Measurements from ENCODE around the gene RBM22. TPM values are rescaled to one million over a fixed set of nuclear protein-coding genes. Genes with fewer than 3 reads are reported as not detected.
A peak's percentile ranks its signal among the peaks of the same experiment; 100 is the strongest.

Gene RBM22
- total RNA-seq, 1 donor from 2014 or later = 43.6 TPM

DNA sequence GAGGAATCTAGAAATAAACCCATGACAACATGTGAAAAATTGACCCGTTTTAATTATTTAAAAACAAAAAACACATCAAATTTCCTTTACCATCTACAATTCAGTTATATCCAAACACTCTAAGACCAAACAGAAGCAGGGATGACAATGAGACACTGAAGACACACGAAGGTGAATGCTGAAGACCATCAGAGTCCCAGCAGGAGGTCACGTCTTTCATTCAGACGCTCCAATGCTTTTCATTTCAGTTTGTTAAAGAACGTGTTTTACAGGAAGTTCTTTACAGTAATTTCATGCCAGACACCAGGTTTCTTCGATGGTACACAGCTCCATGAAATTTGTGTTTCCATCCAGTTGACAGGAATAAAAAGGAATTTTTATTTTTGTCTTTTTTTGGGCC is 10.1 kb downstream of the RBM22 start:
- no peaks in the 10 kb centered on the region for H3K4me1 Mint-ChIP-seq (ENCODE audit: unreplicated experiment)
- H3K9me3 Mint-ChIP-seq (ENCODE audit: unreplicated experiment) = no peaks in the 10 kb centered on the region
- TF ChIP-seq, protein P1, sequence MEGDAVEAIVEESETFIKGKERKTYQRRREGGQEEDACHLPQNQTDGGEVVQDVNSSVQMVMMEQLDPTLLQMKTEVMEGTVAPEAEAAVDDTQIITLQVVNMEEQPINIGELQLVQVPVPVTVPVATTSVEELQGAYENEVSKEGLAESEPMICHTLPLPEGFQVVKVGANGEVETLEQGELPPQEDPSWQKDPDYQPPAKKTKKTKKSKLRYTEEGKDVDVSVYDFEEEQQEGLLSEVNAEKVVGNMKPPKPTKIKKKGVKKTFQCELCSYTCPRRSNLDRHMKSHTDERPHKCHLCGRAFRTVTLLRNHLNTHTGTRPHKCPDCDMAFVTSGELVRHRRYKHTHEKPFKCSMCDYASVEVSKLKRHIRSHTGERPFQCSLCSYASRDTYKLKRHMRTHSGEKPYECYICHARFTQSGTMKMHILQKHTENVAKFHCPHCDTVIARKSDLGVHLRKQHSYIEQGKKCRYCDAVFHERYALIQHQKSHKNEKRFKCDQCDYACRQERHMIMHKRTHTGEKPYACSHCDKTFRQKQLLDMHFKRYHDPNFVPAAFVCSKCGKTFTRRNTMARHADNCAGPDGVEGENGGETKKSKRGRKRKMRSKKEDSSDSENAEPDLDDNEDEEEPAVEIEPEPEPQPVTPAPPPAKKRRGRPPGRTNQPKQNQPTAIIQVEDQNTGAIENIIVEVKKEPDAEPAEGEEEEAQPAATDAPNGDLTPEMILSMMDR (IDR thresholded peaks at IDR 0.05) = no peak
- no peaks in the 10 kb centered on the region for H3K27me3 Mint-ChIP-seq (ENCODE audit: unreplicated experiment)
- no peak overlapping the region for H3K27ac Mint-ChIP-seq (ENCODE audit: unreplicated experiment)
- DNase-seq (ENCODE audit: extremely low spot score, unreplicated experiment) = no peak
- peaks cover 59% of the 10 kb centered on the region for H3K36me3 Mint-ChIP-seq (ENCODE audit: unreplicated experiment)
- H3K4me3 Mint-ChIP-seq (ENCODE audit: unreplicated experiment) = no peak overlapping the region

DNA sequence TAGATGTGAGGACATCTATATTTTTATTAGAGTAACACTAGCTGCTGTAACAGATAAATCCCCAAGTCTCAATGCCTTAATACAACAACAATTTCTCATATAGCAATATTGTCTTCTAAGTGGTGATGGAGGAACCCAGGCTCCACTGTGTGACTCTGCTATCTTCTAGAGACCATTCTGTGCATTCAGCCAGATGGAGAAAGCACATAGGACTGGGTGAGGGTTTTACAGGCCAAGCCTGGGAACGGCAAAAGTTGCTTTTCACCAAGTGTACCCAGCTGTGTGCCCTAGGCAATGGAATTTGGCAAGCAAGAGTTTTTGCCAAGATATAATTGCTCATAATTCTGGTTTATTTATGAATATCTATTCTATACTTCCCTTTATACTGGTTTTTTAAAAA is 11.7 kb downstream of the RBM22 start:
- no peak overlapping the region for H3K4me3 Mint-ChIP-seq (ENCODE audit: unreplicated experiment)

DNA sequence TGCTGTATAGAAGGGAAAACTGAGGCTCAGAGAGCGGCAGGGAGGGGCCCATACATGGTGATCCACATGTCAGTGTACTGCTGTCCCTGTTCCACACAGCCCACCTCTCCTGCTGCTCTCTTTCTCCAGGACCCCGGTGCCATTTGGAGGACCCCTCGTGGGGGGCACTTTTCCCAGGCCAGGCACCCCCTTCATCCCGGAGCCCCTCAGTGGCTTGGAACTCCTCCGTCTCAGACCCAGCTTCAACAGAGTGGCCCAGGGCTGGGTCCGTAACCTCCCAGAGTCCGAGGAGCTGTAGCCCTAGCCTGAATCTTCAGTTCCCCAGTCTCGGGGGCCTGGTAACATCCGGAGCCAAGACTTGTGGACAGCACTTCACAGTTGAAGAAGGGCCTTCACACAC is 24.3 kb downstream of the RBM22 start:
- H3K27ac Mint-ChIP-seq (ENCODE audit: unreplicated experiment) = no peak overlapping the region

More for the DNA sequence above, 11.7 kb downstream of the RBM22 start:
- Mint-ChIP-seq H3K4me1 (ENCODE audit: unreplicated experiment) (no peaks in the 10 kb centered on the region), H3K27me3 (ENCODE audit: unreplicated experiment) (no peaks in the 10 kb centered on the region), H3K27ac (ENCODE audit: unreplicated experiment) (no peak overlapping the region), H3K9me3 (ENCODE audit: unreplicated experiment) (no peaks in the 10 kb centered on the region), H3K36me3 (ENCODE audit: unreplicated experiment) (peaks cover 45% of the 10 kb centered on the region)
- DNase-seq (ENCODE audit: extremely low spot score, unreplicated experiment) = no peak
- TF ChIP-seq, protein P1 (IDR thresholded peaks at IDR 0.05) = no peak

DNA sequence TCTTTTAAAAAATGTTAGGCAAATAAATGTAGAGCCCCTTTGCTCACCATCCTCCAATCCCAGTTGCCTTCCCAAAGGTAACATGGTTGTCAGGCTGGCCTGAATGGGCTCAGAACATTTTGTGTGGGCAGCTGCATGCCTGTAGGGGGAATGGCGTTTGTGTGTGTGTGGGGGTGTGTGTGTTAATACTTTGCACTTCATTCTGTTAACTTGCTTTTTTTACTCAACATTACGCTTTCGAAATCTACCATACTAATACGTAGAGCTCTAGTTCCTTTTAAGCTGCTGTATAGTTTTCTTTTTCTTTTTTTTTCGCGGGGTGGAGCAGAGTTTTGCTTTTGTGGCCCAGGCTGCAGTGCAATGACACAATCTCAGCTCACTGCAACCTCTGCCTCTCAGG is 25.8 kb downstream of the RBM22 start:
- peaks cover 25% of the 10 kb centered on the region for H3K4me1 Mint-ChIP-seq (ENCODE audit: unreplicated experiment)
- no peak for DNase-seq (ENCODE audit: extremely low spot score, unreplicated experiment)
- no peaks in the 10 kb centered on the region for H3K27me3 Mint-ChIP-seq (ENCODE audit: unreplicated experiment)
- H3K27ac Mint-ChIP-seq (ENCODE audit: unreplicated experiment) = no peak overlapping the region
- H3K36me3 Mint-ChIP-seq (ENCODE audit: unreplicated experiment) = no peaks in the 10 kb centered on the region
- no peaks in the 10 kb centered on the region for H3K9me3 Mint-ChIP-seq (ENCODE audit: unreplicated experiment)
- H3K4me3 Mint-ChIP-seq (ENCODE audit: unreplicated experiment) = no peak overlapping the region
- TF ChIP-seq, protein P1 (IDR thresholded peaks at IDR 0.05) = no peak

More for the DNA sequence above, 24.3 kb downstream of the RBM22 start:
- peak; percentile 76 for DNase-seq (ENCODE audit: extremely low spot score, unreplicated experiment)
- Mint-ChIP-seq H3K4me1 (ENCODE audit: unreplicated experiment) (peaks cover 25% of the 10 kb centered on the region), H3K9me3 (ENCODE audit: unreplicated experiment) (no peaks in the 10 kb centered on the region), H3K27me3 (ENCODE audit: unreplicated experiment) (no peaks in the 10 kb centered on the region), H3K36me3 (ENCODE audit: unreplicated experiment) (no peaks in the 10 kb centered on the region), H3K4me3 (ENCODE audit: unreplicated experiment) (no peak overlapping the region)
- TF ChIP-seq, protein P1 (IDR thresholded peaks at IDR 0.05) = no peak

DNA sequence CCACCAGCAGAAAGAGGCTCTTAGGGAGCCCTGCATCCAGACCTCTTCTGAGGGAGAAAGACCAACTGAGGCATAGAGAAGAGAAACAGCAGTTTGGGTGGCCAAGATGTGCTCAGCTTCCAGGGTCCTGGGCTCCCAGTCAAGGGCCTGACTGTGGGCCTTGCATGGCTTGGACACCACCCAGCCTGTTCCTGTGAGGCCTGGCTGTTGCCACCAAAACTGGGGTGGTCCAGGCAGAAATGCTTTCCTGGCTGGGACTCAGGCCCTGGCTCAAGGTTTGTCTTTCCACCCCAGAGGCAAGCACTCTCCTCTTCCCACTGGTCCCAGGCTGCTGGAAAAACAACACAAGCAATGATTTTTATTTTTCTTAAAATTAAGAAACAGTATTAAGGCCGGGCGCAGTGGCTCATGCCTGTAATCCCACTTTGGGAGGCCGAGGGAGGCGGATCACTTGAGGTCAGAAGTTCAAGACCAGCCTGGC is 26.5 kb downstream of the RBM22 start:
- Mint-ChIP-seq H3K9me3 (ENCODE audit: unreplicated experiment) (no peaks in the 10 kb centered on the region), H3K27me3 (ENCODE audit: unreplicated experiment) (peaks cover 2% of the 10 kb centered on the region), H3K4me3 (ENCODE audit: unreplicated experiment) (no peak overlapping the region), H3K4me1 (ENCODE audit: unreplicated experiment) (peaks cover 25% of the 10 kb centered on the region), H3K36me3 (ENCODE audit: unreplicated experiment) (no peaks in the 10 kb centered on the region), H3K27ac (ENCODE audit: unreplicated experiment) (peak overlapping the region; percentile 84)
- TF ChIP-seq, protein P1 (IDR thresholded peaks at IDR 0.05) = no peak
- DNase-seq (ENCODE audit: extremely low spot score, unreplicated experiment) = peak; percentile 65

All from osteocyte (in vitro differentiated cells).